Activated CD8-positive, alpha-beta T cell treated with anti-CD3 and anti-CD28 coated beads for 36 hours (primary cell): ENCODE measurements around the gene SH2D1A. TPM values are rescaled to one million over a fixed set of nuclear protein-coding genes. Genes with fewer than 3 reads are reported as not detected.
"Not testable (repeated sequence)": the region's sequence is repeated elsewhere in the genome, so short reads cannot be mapped to it uniquely, and the experiment has no call there.

Experiments used
- ATAC-seq: fragments of 200-7000 bp; cut with Tn5 transposase; one replicate; pipeline ENCODE4 v1.10.0; 2021; ENCODE audit warnings: mild to moderate bottlenecking, moderate library complexity
- CTCF ChIA-PET: fragments of 350-600 bp; sonication (Branson Sonifier 250); formaldehyde crosslinking; loops from one replicate; lab custom pipeline; 2021; ENCODE audit warnings: antibody characterized with exemption; lab: Charles Lee
- POLR2A ChIA-PET: fragments of 350-600 bp; sonication (Branson Sonifier 250); formaldehyde crosslinking; loops from one replicate; lab custom pipeline; 2021; ENCODE audit warnings: antibody characterized with exemption; lab: Charles Lee
- DNase-seq: peaks from one replicate; pipeline ENCODE4 v3.0.0-alpha.2; 2020
- H3K27ac Mint-ChIP-seq: one replicate; pipeline ENCODE4 v1.8.0; 2021; ENCODE audit warnings: mild to moderate bottlenecking, mixed read lengths
- H3K27me3 Mint-ChIP-seq: one replicate; pipeline ENCODE4 v1.8.0; 2021; ENCODE audit warnings: mixed read lengths
- H3K36me3 Mint-ChIP-seq: one replicate; pipeline ENCODE4 v1.8.0; 2021; ENCODE audit warnings: low read depth, mixed read lengths
- H3K4me1 Mint-ChIP-seq: one replicate; pipeline ENCODE4 v1.8.0; 2021; ENCODE audit warnings: low read depth, mixed read lengths
- H3K4me3 Mint-ChIP-seq: one replicate; pipeline ENCODE4 v1.8.0; 2021; ENCODE audit warnings: mild to moderate bottlenecking, moderate library complexity, mixed read lengths
- H3K9me3 Mint-ChIP-seq: one replicate; pipeline ENCODE4 v1.8.0; 2021; ENCODE audit warnings: mixed read lengths
- CTCF ChIP-seq: fragments of 200-600 bp; IDR thresholded peaks from one replicate; pipeline ENCODE4 v1.8.0; 2022; ENCODE audit warnings: antibody characterized with exemption, mild to moderate bottlenecking
- intact Hi-C: fragments of 100-400 bp; cut with micrococcal nuclease; formaldehyde crosslinking; loops from one replicate; pipeline ENCODE4 v1.10.0; 2022
- total RNA-seq, 2 experiments: library from RNA; stranded (reverse); gene quantifications; one replicate each; pipeline ENCODE4 v1.2.3, GENCODE V29; 2021

Gene SH2D1A
- total RNA-seq, 2 experiments from 2014 or later = 40.9 to 43.2 TPM

- CTCF ChIA-PET = interaction anchor here (0.6 to 3.5 kb wide), 16 partner anchors 10 to 725 kb away, joined by 3 to 17 read pairs (median 4); no protein-coding TSS in a partner anchor
- POLR2A ChIA-PET = interaction anchor here (0.9 kb wide), 1 partner anchor 15 kb away, joined by 4 read pairs; no protein-coding TSS in a partner anchor
Measured at GRCh38 chrX:124406294-124407014, 60.1 kb downstream of the SH2D1A start.

GRCh38 chrX:124407226-124407625 is 60.9 kb downstream of the SH2D1A start:
- H3K27ac Mint-ChIP-seq = no peak overlapping the region
- DNase-seq (no peak), ATAC-seq (no peak)
- no peak overlapping the region for H3K4me3 Mint-ChIP-seq
- H3K4me1 Mint-ChIP-seq = peaks cover 13% of the 10 kb centered on the region
- POLR2A ChIA-PET = no interaction called here
- no peak for TF ChIP-seq CTCF
- H3K36me3 Mint-ChIP-seq = no peaks in the 10 kb centered on the region
- CTCF ChIA-PET = interaction anchor here (1.1 to 3.5 kb wide), 3 partner anchors 13 to 724 kb away, joined by 3 to 17 read pairs (median 10); no protein-coding TSS in a partner anchor
- intact Hi-C loops = loop anchor here (2.0 kb wide), 1 partner anchor 724 kb away; no protein-coding TSS in a partner anchor
- H3K27me3 Mint-ChIP-seq = no peaks in the 10 kb centered on the region
- no peaks in the 10 kb centered on the region for H3K9me3 Mint-ChIP-seq

More at GRCh38 chrX:124406294-124407014, 60.1 kb downstream of the SH2D1A start:
- DNase-seq (peak; percentile 80), ATAC-seq (peak; percentile 98)
- Mint-ChIP-seq H3K27me3 (no peaks in the 10 kb centered on the region), H3K36me3 (no peaks in the 10 kb centered on the region), H3K4me3 (no peak overlapping the region), H3K4me1 (peaks cover 14% of the 10 kb centered on the region), H3K9me3 (no peaks in the 10 kb centered on the region), H3K27ac (peak overlapping the region; percentile 25)
- intact Hi-C loops = loop anchor here (2.0 kb wide), 1 partner anchor 724 kb away; no protein-coding TSS in a partner anchor
- peak; percentile 60 for TF ChIP-seq CTCF

- ATAC-seq, DNase-seq: not testable (repeated sequence)
Measured at GRCh38 chrX:124408380-124408779, 62.0 kb downstream of the SH2D1A start.

GRCh38 chrX:124413244-124413643 is 66.9 kb downstream of the SH2D1A start:
- Mint-ChIP-seq H3K4me1 (no peaks in the 10 kb centered on the region), H3K27ac (no peak overlapping the region), H3K4me3 (no peak overlapping the region), H3K36me3 (no peaks in the 10 kb centered on the region), H3K9me3 (no peaks in the 10 kb centered on the region), H3K27me3 (no peaks in the 10 kb centered on the region)
- DNase-seq = no peak
- CTCF ChIA-PET = no interaction called here
- no peak for ATAC-seq
- POLR2A ChIA-PET = no interaction called here
- intact Hi-C loops = no loop called here
- TF ChIP-seq CTCF = no peak

More at GRCh38 chrX:124408380-124408779, 62.0 kb downstream of the SH2D1A start:
- H3K27ac Mint-ChIP-seq, H3K9me3 Mint-ChIP-seq, intact Hi-C loops, H3K27me3 Mint-ChIP-seq, POLR2A ChIA-PET, H3K36me3 Mint-ChIP-seq, H3K4me3 Mint-ChIP-seq: not testable (repeated sequence)
- peaks cover 13% of the 10 kb centered on the region for H3K4me1 Mint-ChIP-seq
- CTCF ChIA-PET = interaction anchor here (0.7 to 3.5 kb wide), 2 partner anchors 327 to 723 kb away, joined by 3 to 17 read pairs; no protein-coding TSS in a partner anchor

- no peak for ATAC-seq
- H3K36me3 Mint-ChIP-seq = no peaks in the 10 kb centered on the region
- no peak for TF ChIP-seq CTCF
- no peaks in the 10 kb centered on the region for H3K9me3 Mint-ChIP-seq
- POLR2A ChIA-PET = no interaction called here
- H3K27ac Mint-ChIP-seq = no peak overlapping the region
- intact Hi-C loops = no loop called here
- no peaks in the 10 kb centered on the region for H3K4me1 Mint-ChIP-seq
- no peaks in the 10 kb centered on the region for H3K27me3 Mint-ChIP-seq
- no peak overlapping the region for H3K4me3 Mint-ChIP-seq
- DNase-seq = no peak
- CTCF ChIA-PET = no interaction called here
Measured at GRCh38 chrX:124414281-124414680, 67.9 kb downstream of the SH2D1A start.
